PC-3 (cell line): Measurements from ENCODE around the gene AFF3. TPM values are rescaled to one million over a fixed set of nuclear protein-coding genes. Genes with fewer than 3 reads are reported as not detected.

Experiments used
- ATAC-seq: fragments of 200-7000 bp; cut with Tn5 transposase; 2 replicates; pipeline ENCODE4 v1.9.1; 2020; ENCODE audit warnings: mild to moderate bottlenecking, moderate library complexity
- BruUV-seq: library from RNA; stranded (reverse); fragments of 400-500 nt; replicated peaks from 2 replicates; lab custom pipeline; 2021; lab: Mats Ljungman, UMichigan
- CTCF ChIA-PET: fragments of 300-600 bp; sonication (Branson Sonifier 250); formaldehyde crosslinking; loops from one replicate; lab custom pipeline; 2022; ENCODE audit warnings: antibody characterized with exemption; lab: Charles Lee
- POLR2A ChIA-PET: fragments of 300-600 bp; sonication (Branson Sonifier 250); formaldehyde crosslinking; loops from one replicate; lab custom pipeline; 2022; ENCODE audit warnings: antibody characterized with exemption; ENCODE audit not compliant: unreplicated experiment; lab: Charles Lee
- DNase-seq: peaks from one replicate; pipeline ENCODE4 v3.0.0-alpha.2; 2015
- H2AFZ ChIP-seq: fragments of 300-600 bp; sonication (generic); 2 replicates; pipeline ENCODE4 v1.6.0; 2016; ENCODE audit warnings: antibody characterized with exemption, low read length
- H3F3A ChIP-seq: fragments of 300-600 bp; sonication (generic); one replicate; pipeline ENCODE4 v1.6.0; 2017; ENCODE audit warnings: antibody characterized with exemption, low read length, control low read depth, mild to moderate bottlenecking; ENCODE audit not compliant: unreplicated experiment
- H3K27ac ChIP-seq: fragments of 300-600 bp; sonication (generic); 2 replicates; pipeline ENCODE4 v1.5.1; 2016; ENCODE audit warnings: mild to moderate bottlenecking, low read length
- H3K27me3 ChIP-seq: fragments of 300-600 bp; sonication (generic); 2 replicates; pipeline ENCODE4 v1.6.1; 2016; ENCODE audit warnings: low read length, mixed read lengths
- H3K36me3 ChIP-seq: fragments of 300-600 bp; sonication (generic); 2 replicates; pipeline ENCODE4 v1.6.1; 2016; ENCODE audit warnings: low read depth, mixed run types, low read length, mixed read lengths
- H3K4me1 ChIP-seq: fragments of 300-600 bp; sonication (generic); 2 replicates; pipeline ENCODE4 v1.5.1; 2016; ENCODE audit warnings: low read length; ENCODE audit not compliant: insufficient read depth
- H3K4me2 ChIP-seq: fragments of 300-600 bp; sonication (generic); 2 replicates; pipeline ENCODE4 v1.6.0; 2016; ENCODE audit warnings: low read length
- H3K4me3 ChIP-seq: fragments of 300-600 bp; sonication (generic); 2 replicates; pipeline ENCODE4 v1.5.1; 2016; ENCODE audit warnings: mild to moderate bottlenecking, low read length, mixed read lengths
- H3K79me2 ChIP-seq: fragments of 300-600 bp; sonication (generic); 2 replicates; pipeline ENCODE4 v1.6.1; 2017; ENCODE audit warnings: low read length, mixed read lengths
- H3K9ac ChIP-seq: fragments of 300-600 bp; sonication (generic); 2 replicates; pipeline ENCODE4 v1.6.0; 2016; ENCODE audit warnings: mild to moderate bottlenecking, low read length
- H3K9me2 ChIP-seq: fragments of 300-600 bp; sonication (generic); replicated peaks from 2 replicates; pipeline ENCODE4 v1.6.1; 2016; ENCODE audit warnings: mixed run types, low read length, mixed read lengths
- H3K9me3 ChIP-seq: fragments of 300-600 bp; sonication (generic); 2 replicates; pipeline ENCODE4 v1.6.1; 2016; ENCODE audit warnings: low read length, mixed read lengths
- H4K20me1 ChIP-seq: fragments of 300-600 bp; sonication (generic); 2 replicates; pipeline ENCODE4 v1.6.1; 2016; ENCODE audit warnings: low read length, mixed read lengths
- CTCF ChIP-seq: fragments of 300-600 bp; sonication (generic); conservative IDR thresholded peaks from 2 replicates; pipeline ENCODE4 v1.5.1; 2017; ENCODE audit warnings: antibody characterized with exemption, low read depth, mild to moderate bottlenecking, low read length
- EZH2 ChIP-seq: fragments of 300-600 bp; sonication (generic); IDR thresholded peaks from one replicate; pipeline ENCODE4 v1.6.1; 2017; ENCODE audit warnings: antibody characterized with exemption, mild to moderate bottlenecking, low read length; ENCODE audit not compliant: unreplicated experiment
- EZH2phosphoT487 ChIP-seq: fragments of 300-600 bp; sonication (generic); IDR thresholded peaks from 2 replicates; pipeline ENCODE4 v1.6.1; 2018; ENCODE audit warnings: mild to moderate bottlenecking, antibody characterized with exemption, low read length, borderline replicate concordance
- intact Hi-C: fragments of 100-400 bp; cut with micrococcal nuclease; formaldehyde crosslinking; loops from 2 replicates; pipeline ENCODE4 v1.9.0; 2023
- total RNA-seq: library from RNA; depleted of rRNA; stranded (reverse); fragments of >200 nt; gene quantifications from 2 replicates; pipeline ENCODE4 v1.2.3, GENCODE V29; 2014

Gene AFF3
- total RNA-seq, 1 experiment from 2014 or later, result 0.04 TPM

- Histone ChIP-seq H3K9me3 (no peaks in the 10 kb centered on the region), H3K4me1 (no peaks in the 10 kb centered on the region), H3K36me3 (no peaks in the 10 kb centered on the region), H2AFZ (no peak overlapping the region), H3K4me2 (no peak overlapping the region), H3K4me3 (no peak overlapping the region), H3K27me3 (peaks cover 16% of the 10 kb centered on the region), H3K79me2 (no peaks in the 10 kb centered on the region), H3K9ac (no peak overlapping the region), H3K9me2 (no peaks in the 10 kb centered on the region), H4K20me1 (no peaks in the 10 kb centered on the region), H3K27ac (no peak overlapping the region), H3F3A (no peaks in the 10 kb centered on the region)
- TF ChIP-seq EZH2 (no peak), CTCF (no peak), EZH2phosphoT487 (no peak)
- ChIA-PET CTCF (no interaction called here), POLR2A (no interaction called here)
- intact Hi-C loops, result no loop called here
- no peak for ATAC-seq
- BruUV-seq, result no TSS peak
- DNase-seq, result no peak
Observed at GRCh38 chr2:100077456-100077855, 64.9 kb downstream of the AFF3 start.

DNA sequence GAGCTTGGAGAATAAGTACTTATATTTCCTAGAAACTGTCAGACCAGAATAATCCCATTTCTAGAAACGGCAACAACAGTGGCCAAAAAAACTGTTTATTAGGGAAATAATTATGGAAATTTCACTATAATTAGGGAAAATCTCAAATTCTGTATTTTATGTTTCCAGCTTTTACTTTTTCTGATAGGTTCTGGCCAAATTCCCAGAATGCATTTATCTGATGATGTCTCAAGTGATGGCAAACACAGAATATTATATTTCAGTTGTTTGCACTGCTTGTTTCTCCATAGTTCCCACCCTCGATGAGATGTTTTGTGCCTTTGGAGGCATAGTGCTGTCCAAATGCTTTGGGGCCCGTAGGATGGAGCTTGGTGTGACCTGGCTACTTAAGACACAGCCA lies 66.9 kb downstream of the AFF3 start:
- no peaks in the 10 kb centered on the region for H3K36me3 ChIP-seq
- intact Hi-C loops, result no loop called here
- H3K27ac ChIP-seq, result no peak overlapping the region
- ATAC-seq (no peak), DNase-seq (no peak)
- CTCF ChIA-PET, result no interaction called here
- BruUV-seq, result no TSS peak
- no peak overlapping the region for H3K9ac ChIP-seq
- no peak overlapping the region for H2AFZ ChIP-seq
- TF ChIP-seq EZH2, result no peak
- TF ChIP-seq CTCF, result no peak
- TF ChIP-seq EZH2phosphoT487, result no peak
- H3K4me1 ChIP-seq, result no peaks in the 10 kb centered on the region
- H3K9me3 ChIP-seq, result no peaks in the 10 kb centered on the region
- H3K4me3 ChIP-seq, result no peak overlapping the region
- no peak overlapping the region for H3K4me2 ChIP-seq
- POLR2A ChIA-PET, result no interaction called here
- no peaks in the 10 kb centered on the region for H3K9me2 ChIP-seq
- H3K27me3 ChIP-seq, result peaks cover 16% of the 10 kb centered on the region
- no peaks in the 10 kb centered on the region for H3F3A ChIP-seq
- no peaks in the 10 kb centered on the region for H3K79me2 ChIP-seq
- H4K20me1 ChIP-seq, result no peaks in the 10 kb centered on the region

DNA sequence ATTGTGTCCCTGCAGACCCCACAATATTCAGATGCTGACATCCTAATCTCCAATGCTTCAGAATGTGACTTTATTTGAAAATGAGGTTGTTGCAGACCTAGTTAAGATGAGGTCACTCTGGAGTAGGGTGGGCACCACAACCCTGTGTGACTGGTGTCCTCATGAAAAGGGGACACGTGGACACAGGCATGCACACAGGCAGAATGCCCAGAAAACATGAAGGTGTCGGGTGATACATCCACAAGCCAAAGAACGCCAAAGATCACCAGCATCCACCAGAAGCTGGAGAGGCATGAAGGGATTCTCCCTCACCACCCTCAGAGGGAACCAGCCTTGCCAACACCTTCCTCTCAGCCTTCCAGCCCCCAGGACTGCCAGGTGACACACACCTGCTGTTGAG lies 69.3 kb downstream of the AFF3 start:
- Histone ChIP-seq H4K20me1 (no peaks in the 10 kb centered on the region), H3K36me3 (no peaks in the 10 kb centered on the region), H3K79me2 (no peaks in the 10 kb centered on the region), H3K4me2 (no peak overlapping the region), H3F3A (no peaks in the 10 kb centered on the region), H3K9ac (no peak overlapping the region), H3K4me3 (no peak overlapping the region), H3K9me2 (no peaks in the 10 kb centered on the region), H3K4me1 (peaks cover 9% of the 10 kb centered on the region; the same call in 1 of the 2 replicates), H3K27ac (no peak overlapping the region), H2AFZ (no peak overlapping the region), H3K27me3 (peaks cover 16% of the 10 kb centered on the region), H3K9me3 (no peaks in the 10 kb centered on the region)
- ChIA-PET POLR2A (no interaction called here), CTCF (no interaction called here)
- no TSS peak for BruUV-seq
- intact Hi-C loops, result no loop called here
- no peak for ATAC-seq
- TF ChIP-seq EZH2 (no peak), CTCF (no peak), EZH2phosphoT487 (no peak)
- no peak for DNase-seq
